ENCODE measurements around the gene VPS13D.

DNA sequence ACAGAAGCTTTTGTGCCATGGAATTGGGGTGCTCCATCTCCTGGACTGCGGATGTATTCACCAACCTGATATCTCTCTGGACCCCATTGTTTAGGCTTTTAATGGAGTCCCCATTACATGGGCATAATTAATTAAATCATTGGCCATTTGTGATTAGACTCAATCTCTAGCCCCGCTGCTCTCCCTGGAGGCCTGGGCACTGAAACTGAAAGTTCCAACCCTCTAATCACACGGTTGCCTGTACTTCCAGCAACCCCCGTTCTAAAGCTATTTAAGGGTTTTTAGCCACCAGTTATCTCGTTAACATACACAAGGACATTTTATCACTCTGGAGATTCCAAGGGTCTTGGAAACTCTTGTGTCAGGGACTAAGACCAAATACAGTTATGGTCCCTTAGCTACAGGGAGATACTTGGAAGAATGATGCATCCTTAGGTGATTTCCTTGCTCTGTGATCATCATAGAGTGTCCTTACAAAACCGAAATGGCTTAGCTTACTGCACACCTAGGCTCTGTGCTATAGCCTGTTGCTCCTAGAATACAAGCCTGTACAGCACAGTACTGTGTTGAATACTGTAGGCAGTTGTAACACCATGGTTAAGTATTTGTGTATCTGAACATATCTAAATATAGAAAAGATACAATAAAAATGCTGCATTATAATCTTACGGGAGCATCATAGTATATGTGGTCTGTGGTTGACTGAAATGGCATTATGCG is 71.8 kb downstream of the VPS13D start:
- TF ChIP-seq, protein P1, sequence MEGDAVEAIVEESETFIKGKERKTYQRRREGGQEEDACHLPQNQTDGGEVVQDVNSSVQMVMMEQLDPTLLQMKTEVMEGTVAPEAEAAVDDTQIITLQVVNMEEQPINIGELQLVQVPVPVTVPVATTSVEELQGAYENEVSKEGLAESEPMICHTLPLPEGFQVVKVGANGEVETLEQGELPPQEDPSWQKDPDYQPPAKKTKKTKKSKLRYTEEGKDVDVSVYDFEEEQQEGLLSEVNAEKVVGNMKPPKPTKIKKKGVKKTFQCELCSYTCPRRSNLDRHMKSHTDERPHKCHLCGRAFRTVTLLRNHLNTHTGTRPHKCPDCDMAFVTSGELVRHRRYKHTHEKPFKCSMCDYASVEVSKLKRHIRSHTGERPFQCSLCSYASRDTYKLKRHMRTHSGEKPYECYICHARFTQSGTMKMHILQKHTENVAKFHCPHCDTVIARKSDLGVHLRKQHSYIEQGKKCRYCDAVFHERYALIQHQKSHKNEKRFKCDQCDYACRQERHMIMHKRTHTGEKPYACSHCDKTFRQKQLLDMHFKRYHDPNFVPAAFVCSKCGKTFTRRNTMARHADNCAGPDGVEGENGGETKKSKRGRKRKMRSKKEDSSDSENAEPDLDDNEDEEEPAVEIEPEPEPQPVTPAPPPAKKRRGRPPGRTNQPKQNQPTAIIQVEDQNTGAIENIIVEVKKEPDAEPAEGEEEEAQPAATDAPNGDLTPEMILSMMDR (IDR thresholded peaks at IDR 0.05): no peak
- no peak for TF ChIP-seq POLR2A (IDR thresholded peaks at IDR 0.05)

Data from right lobe of liver (tissue), 4 donors.